ENCODE results near the gene KIAA1671.

GRCh38 chr22:25027959-25028840, 75.7 kb downstream of the KIAA1671 start:
- TF ChIP-seq CTCF (IDR thresholded peaks at IDR 0.05): peak in 2 of 4 experiments; percentile 10 to 31
- no peak for TF ChIP-seq POLR2A (IDR thresholded peaks at IDR 0.05)
